ENCODE measurements around the gene LZTS2.

DNA sequence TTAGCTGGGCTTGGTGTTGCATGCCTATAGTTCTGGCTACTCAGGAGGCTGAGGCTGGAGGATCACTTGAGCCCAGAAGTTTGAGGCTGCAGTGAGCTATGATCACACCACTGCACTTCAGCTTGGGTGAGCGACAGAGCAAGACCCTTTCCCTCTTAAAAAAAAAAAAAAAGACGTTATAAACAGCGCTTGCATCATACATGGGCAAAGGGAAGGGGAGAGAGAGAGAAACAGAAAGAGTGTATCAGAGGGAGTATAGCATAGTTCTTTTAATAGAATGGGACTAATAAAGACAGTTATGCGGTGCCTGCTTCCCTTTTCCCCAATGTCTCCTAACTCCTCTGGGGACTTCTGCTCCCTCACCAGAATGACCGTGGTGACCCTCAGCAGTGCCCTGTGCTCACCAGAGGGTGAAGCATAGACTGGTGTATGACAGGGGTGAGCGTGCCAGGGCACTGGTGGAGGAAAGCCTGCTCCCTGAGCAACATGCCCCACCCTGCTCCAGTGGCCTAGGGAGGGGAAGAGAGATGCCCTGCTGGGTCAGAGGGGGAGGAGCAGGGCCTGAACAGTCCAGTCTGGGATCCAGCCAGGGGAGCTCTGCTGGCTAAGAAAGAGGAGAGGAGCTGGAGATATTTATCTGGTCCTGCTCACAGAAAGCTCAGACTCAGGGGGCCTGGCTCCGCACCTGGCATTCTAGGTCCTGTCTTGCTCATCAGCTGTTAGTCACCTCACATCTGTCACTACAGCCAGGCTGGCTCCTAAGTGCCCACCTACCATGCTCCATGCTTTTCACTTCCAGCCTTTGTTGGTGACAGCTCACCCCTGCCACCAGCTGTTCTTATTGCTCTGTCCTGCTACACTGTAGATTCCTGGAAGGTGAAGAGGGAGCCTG is 29.1 kb downstream of the LZTS2 start:
- TF ChIP-seq, protein P1, sequence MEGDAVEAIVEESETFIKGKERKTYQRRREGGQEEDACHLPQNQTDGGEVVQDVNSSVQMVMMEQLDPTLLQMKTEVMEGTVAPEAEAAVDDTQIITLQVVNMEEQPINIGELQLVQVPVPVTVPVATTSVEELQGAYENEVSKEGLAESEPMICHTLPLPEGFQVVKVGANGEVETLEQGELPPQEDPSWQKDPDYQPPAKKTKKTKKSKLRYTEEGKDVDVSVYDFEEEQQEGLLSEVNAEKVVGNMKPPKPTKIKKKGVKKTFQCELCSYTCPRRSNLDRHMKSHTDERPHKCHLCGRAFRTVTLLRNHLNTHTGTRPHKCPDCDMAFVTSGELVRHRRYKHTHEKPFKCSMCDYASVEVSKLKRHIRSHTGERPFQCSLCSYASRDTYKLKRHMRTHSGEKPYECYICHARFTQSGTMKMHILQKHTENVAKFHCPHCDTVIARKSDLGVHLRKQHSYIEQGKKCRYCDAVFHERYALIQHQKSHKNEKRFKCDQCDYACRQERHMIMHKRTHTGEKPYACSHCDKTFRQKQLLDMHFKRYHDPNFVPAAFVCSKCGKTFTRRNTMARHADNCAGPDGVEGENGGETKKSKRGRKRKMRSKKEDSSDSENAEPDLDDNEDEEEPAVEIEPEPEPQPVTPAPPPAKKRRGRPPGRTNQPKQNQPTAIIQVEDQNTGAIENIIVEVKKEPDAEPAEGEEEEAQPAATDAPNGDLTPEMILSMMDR (conservative IDR thresholded peaks at IDR 0.05; ENCODE audit: low read length), result no peak
- TF ChIP-seq EZH2phosphoT487 (IDR thresholded peaks at IDR 0.05; ENCODE audit: borderline replicate concordance), result no peak
